Progenitor cell of endocrine pancreas (in vitro differentiated cells): Measurements from ENCODE around the gene ARSD. TPM values are rescaled to one million over a fixed set of nuclear protein-coding genes. Genes with fewer than 3 reads are reported as not detected.
A peak's percentile ranks its signal among the peaks of the same experiment; 100 is the strongest.
"Not testable (repeated sequence)": the region's sequence is repeated elsewhere in the genome, so short reads cannot be mapped to it uniquely, and the experiment has no call there.

ENCODE experiments used
- DNase-seq: peaks from one replicate; pipeline ENCODE4 v3.0.0; 2021; ENCODE audit warnings: low spot score; ENCODE audit not compliant: unreplicated experiment
- H3K27ac Mint-ChIP-seq: 2 replicates; pipeline ENCODE4 v1.8.0; 2021; ENCODE audit warnings: mild to moderate bottlenecking, moderate library complexity, mixed read lengths
- H3K27me3 Mint-ChIP-seq: 2 replicates; pipeline ENCODE4 v1.8.0; 2021; ENCODE audit warnings: mixed read lengths
- H3K36me3 Mint-ChIP-seq: 2 replicates; pipeline ENCODE4 v1.8.0; 2022; ENCODE audit warnings: mixed read lengths; ENCODE audit not compliant: insufficient read depth
- H3K4me1 Mint-ChIP-seq: 2 replicates; pipeline ENCODE4 v1.8.0; 2021; ENCODE audit warnings: low read depth, mixed read lengths
- H3K4me3 Mint-ChIP-seq: 2 replicates; pipeline ENCODE4 v1.8.0; 2021; ENCODE audit warnings: low read depth, mild to moderate bottlenecking, moderate library complexity, mixed read lengths
- H3K9me3 Mint-ChIP-seq: 2 replicates; pipeline ENCODE4 v1.8.0; 2021; ENCODE audit warnings: low read depth, mixed read lengths
- CTCF ChIP-seq: fragments of 200-600 bp; sonication (generic); IDR thresholded peaks from one replicate; pipeline ENCODE4 v1.5.0; 2021; ENCODE audit warnings: antibody characterized with exemption, mild to moderate bottlenecking; ENCODE audit not compliant: unreplicated experiment
- total RNA-seq: library from RNA; stranded (reverse); gene quantifications from 2 replicates; pipeline ENCODE4 v1.2.1, GENCODE V29; 2021

ARSD gene
- total RNA-seq, 1 donor from 2014 or later: 76.8 TPM

- H3K4me1 Mint-ChIP-seq: no peaks in the 10 kb centered on the region
These were observed 25.4 kb upstream of the ARSD start for GRCh38 chrX:2954541-2954940.

GRCh38 chrX:2937942-2938341, 8.8 kb upstream of the ARSD start:
- H3K4me1 Mint-ChIP-seq, H3K27me3 Mint-ChIP-seq, H3K27ac Mint-ChIP-seq, H3K9me3 Mint-ChIP-seq, DNase-seq, H3K4me3 Mint-ChIP-seq: not testable (repeated sequence)
- peaks cover 45% of the 10 kb centered on the region for H3K36me3 Mint-ChIP-seq

More at GRCh38 chrX:2954541-2954940, 25.4 kb upstream of the ARSD start:
- no peak for DNase-seq
- Mint-ChIP-seq H3K27me3 (no peaks in the 10 kb centered on the region), H3K4me3 (no peak overlapping the region), H3K36me3 (peaks cover 46% of the 10 kb centered on the region), H3K27ac (no peak overlapping the region), H3K9me3 (no peaks in the 10 kb centered on the region)
- TF ChIP-seq CTCF: no peak

GRCh38 chrX:2934715-2935710, 5.9 kb upstream of the ARSD start:
- peaks cover 5% of the 10 kb centered on the region for H3K9me3 Mint-ChIP-seq
- H3K4me1 Mint-ChIP-seq: peaks cover 3% of the 10 kb centered on the region
- H3K27me3 Mint-ChIP-seq: no peaks in the 10 kb centered on the region
- H3K36me3 Mint-ChIP-seq: peaks cover 50% of the 10 kb centered on the region
- no peak for DNase-seq
- H3K27ac Mint-ChIP-seq: no peak overlapping the region
- TF ChIP-seq CTCF: no peak
- no peak overlapping the region for H3K4me3 Mint-ChIP-seq

GRCh38 chrX:2933125-2933900, 4.2 kb upstream of the ARSD start:
- Mint-ChIP-seq H3K4me1 (peaks cover 3% of the 10 kb centered on the region), H3K36me3 (peaks cover 39% of the 10 kb centered on the region), H3K27me3 (no peaks in the 10 kb centered on the region), H3K4me3 (no peak overlapping the region), H3K9me3 (peaks cover 5% of the 10 kb centered on the region), H3K27ac (no peak overlapping the region)
- no peak for DNase-seq
- no peak for TF ChIP-seq CTCF

GRCh38 chrX:2931612-2932011, 2.5 kb upstream of the ARSD start:
- H3K27ac Mint-ChIP-seq: peak overlapping the region; percentile 63

More at GRCh38 chrX:2931612-2932011, 2.5 kb upstream of the ARSD start:
- Mint-ChIP-seq H3K36me3 (peaks cover 37% of the 10 kb centered on the region), H3K4me1 (peaks cover 4% of the 10 kb centered on the region), H3K9me3 (peaks cover 5% of the 10 kb centered on the region), H3K27me3 (no peaks in the 10 kb centered on the region), H3K4me3 (no peak overlapping the region)
- DNase-seq: no peak
- TF ChIP-seq CTCF: no peak
